ENCODE results near the gene PSMD1.

Gene PSMD1

DNA sequence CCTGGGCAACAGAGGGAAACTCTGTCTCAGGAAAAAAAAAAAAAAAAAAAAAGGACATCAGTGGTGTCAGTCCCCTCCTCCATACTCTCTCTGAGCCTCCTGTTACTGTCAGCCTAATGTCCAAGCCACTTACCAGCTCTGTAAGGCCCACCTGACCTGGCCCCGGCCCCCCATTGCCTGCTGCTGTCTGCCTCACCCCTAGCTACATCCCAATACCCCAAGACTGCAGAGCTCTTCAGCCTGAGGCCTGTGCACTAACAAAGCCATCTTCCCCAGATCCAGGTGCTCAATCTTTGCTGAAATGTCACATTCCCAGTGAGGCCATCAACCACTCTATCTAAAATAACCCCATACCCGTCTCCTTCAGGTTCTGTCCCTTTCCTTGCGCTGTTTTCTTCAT, 147.5 kb downstream of the PSMD1 start:
- no peak for DNase-seq (ENCODE audit: low read depth in 3 of 3)

GRCh38 chr2:231204581-231204980, 147.9 kb downstream of the PSMD1 start:
- DNase-seq (ENCODE audit: low read depth in 3 of 3): no peak

DNA sequence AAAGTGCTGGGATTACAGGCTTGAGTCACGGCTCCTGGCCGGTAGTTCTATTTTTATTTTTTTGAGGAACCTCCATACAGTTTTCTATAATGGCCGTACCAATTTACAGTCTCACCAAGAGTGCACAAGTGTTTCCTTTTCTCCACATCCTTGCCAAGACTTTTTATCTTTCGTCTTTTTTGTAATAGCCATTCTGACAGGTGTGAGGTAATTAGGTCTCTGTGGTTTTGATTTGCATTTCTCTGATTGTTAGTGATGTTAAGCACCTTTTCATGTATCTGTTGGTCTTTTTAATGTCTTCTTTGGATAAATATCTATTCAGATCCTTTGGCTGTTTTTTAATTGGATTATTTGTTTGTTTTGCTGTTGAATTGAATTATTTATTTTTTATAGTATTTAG, 151.1 kb downstream of the PSMD1 start:
- no peak for DNase-seq (ENCODE audit: low read depth in 3 of 3)

- DNase-seq (ENCODE audit: low read depth in 3 of 3): no peak
Measured at GRCh38 chr2:231210782-231211181, 154.1 kb downstream of the PSMD1 start.

DNA sequence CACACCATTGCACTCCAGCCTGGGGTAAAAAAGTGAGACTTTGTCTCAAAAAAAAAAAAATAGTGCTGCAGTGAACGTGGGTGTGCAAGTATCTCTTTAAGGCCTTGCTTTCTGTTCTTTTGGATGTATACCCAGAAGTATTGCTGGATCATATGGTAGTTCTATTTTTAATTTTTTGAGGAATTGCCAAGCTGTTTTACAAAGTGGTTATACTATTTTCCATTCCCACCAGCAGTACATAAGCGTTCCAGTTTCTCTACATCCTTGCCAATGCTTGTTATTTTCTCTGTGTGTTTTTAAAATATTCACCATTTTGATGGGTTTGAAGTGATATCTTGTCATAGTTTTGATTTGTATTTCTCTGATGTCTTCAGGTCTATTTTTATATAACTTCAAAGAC, 154.8 kb downstream of the PSMD1 start:
- no peak for DNase-seq (ENCODE audit: low read depth in 3 of 3)

- DNase-seq (ENCODE audit: low read depth in 3 of 3): no peak
Measured at GRCh38 chr2:231212329-231212845, 155.7 kb downstream of the PSMD1 start.

DNA sequence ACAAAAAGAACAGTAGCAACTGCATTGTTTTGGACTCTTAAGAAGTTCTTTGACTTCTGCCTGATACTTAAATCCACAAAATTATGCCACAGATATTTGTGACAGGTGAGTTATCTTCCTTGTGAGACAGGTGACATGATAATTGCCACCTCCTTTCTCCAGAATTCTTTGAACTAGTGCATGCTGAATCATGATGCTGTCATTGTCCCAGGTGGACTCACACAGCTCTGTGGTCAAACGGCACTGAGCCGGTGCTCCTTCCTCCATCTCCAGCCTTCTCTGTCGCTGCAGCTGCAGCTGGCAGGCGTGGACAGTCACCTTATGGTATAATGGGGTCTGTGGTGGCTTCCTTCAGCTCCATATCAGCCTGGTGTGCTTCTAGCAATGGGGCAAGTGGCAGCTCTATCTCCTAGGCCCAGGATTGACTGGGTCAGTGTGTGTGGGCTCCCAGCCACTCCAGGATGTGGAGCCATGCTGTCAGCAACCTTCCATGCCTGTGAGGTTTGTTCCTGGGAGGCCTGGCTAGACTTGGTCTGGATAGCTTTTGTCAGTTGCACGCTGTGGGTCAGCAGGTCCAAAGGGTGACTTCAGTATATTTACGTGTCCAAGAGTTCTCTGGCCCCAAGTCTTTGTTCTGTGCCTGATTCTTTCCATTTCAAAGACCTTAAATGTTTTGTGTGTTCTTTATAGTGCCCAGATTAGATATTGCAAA, 157.4 kb downstream of the PSMD1 start:
- DNase-seq (ENCODE audit: low read depth in 3 of 3): no peak

GRCh38 chr2:231218366-231218765, 161.7 kb downstream of the PSMD1 start:
- no peak for DNase-seq (ENCODE audit: low read depth in 3 of 3)

- DNase-seq (ENCODE audit: low read depth in 3 of 3): no peak
Measured at GRCh38 chr2:231219289-231219688, 162.6 kb downstream of the PSMD1 start.

- DNase-seq (ENCODE audit: low read depth in 3 of 3): no peak
Measured at GRCh38 chr2:231221761-231222160, 165.1 kb downstream of the PSMD1 start.
